K562 (cell line): ENCODE results near the gene TMEM63C. TPM values are rescaled to one million over a fixed set of nuclear protein-coding genes. Genes with fewer than 3 reads are reported as not detected.

Source experiments
- ATAC-seq: fragments of 200-7000 bp; cut with Tn5 transposase; 3 replicates; pipeline ENCODE4 v1.9.1; 2020; ENCODE audit warnings: moderate library complexity
- BruUV-seq: library from RNA; stranded (reverse); fragments of 400-500 nt; replicated peaks from 2 replicates; lab custom pipeline; 2021; lab: Mats Ljungman, UMichigan
- CTCF ChIA-PET: fragments of 300-600 bp; formaldehyde crosslinking; extraction: SDS; loops from one replicate; lab custom pipeline; 2021; ENCODE audit warnings: low intra/inter-chr PET ratio; lab: Yijun Ruan, JAX
- POLR2A ChIA-PET: fragments of 300-600, 350-650 bp; sonication (Branson Sonifier 250); formaldehyde crosslinking; extraction: SDS; loops from one replicate; lab custom pipeline; 2021; ENCODE audit warnings: antibody characterized with exemption, inconsistent platforms; lab: Yijun Ruan, JAX
- DNase-seq, 4 experiments: peaks; one replicate each; pipeline versions ENCODE4 v3.0.0 to v3.0.0-alpha.2; 2011 to 2018; ENCODE audit warnings: low spot score in 3 of 4, mixed read lengths in 3 of 4; ENCODE audit errors: extremely low read depth in 1 of 4
- FAIRE-seq: peaks from 2 replicates; lab custom pipeline; 2011; peaks lifted over from hg19 to GRCh38; lab: Jason Lieb, UNC
- H2AFZ ChIP-seq: 2 replicates; pipeline ENCODE4 v1.6.0; 2011; ENCODE audit warnings: low read depth, low read length, control low read depth, inconsistent platforms
- H3K27ac ChIP-seq: fragments of 200-600 bp; 3 replicates; pipeline ENCODE4 v1.8.0; 2011; ENCODE audit warnings: low read depth, mild to moderate bottlenecking, control low read depth, inconsistent platforms, low read length, moderate library complexity, mixed read lengths; ENCODE audit errors: extremely low read depth
- H3K27me3 ChIP-seq, 2 experiments: fragments of 300-600 bp in 1 of 2; 2 replicates in 1 of 2; 3 replicates in 1 of 2; pipeline versions ENCODE4 v1.6.0 to v1.8.0; 2011; ENCODE audit warnings: inconsistent platforms in 2 of 2, low read length in 2 of 2, mild to moderate bottlenecking in 1 of 2, mixed read lengths in 1 of 2, moderate library complexity in 1 of 2; ENCODE audit not compliant: control insufficient read depth in 2 of 2, insufficient read depth in 2 of 2
- H3K36me3 ChIP-seq: fragments of 300-600 bp; 3 replicates; pipeline ENCODE4 v1.8.0; 2011; ENCODE audit warnings: mild to moderate bottlenecking, low read length, inconsistent platforms; ENCODE audit not compliant: control insufficient read depth, insufficient read depth
- H3K4me1 ChIP-seq, 2 experiments: fragments of 200-600 bp in 1 of 2; replicated peaks in 1 of 2; 2 replicates in 1 of 2; 3 replicates in 1 of 2; pipeline versions ENCODE4 v1.5.1 to v1.8.0; 2011; ENCODE audit warnings: inconsistent platforms in 2 of 2, low read length in 2 of 2, mild to moderate bottlenecking in 1 of 2, mixed read lengths in 1 of 2, moderate library complexity in 1 of 2; ENCODE audit not compliant: control insufficient read depth in 2 of 2, insufficient read depth in 2 of 2
- H3K4me2 ChIP-seq: 2 replicates; pipeline ENCODE4 v1.6.1; 2011; ENCODE audit warnings: low read length, control low read depth, inconsistent platforms, mixed read lengths; ENCODE audit not compliant: insufficient read depth
- H3K4me3 ChIP-seq: fragments of 200-600 bp; sonication (generic), shearing (Covaris generic); 2 replicates; pipeline ENCODE4 v1.5.1; 2016; ENCODE audit warnings: control low read depth, inconsistent platforms
- H3K79me2 ChIP-seq: fragments of 200-600 bp; 3 replicates; pipeline ENCODE4 v1.8.0; 2011; ENCODE audit warnings: low read length, inconsistent platforms; ENCODE audit not compliant: control insufficient read depth, insufficient read depth
- H3K9ac ChIP-seq, 2 experiments: 2 replicates each; pipeline versions ENCODE4 v1.6.0 to v1.6.1; 2011; ENCODE audit warnings: low read depth in 2 of 2, low read length in 2 of 2, control low read depth in 1 of 2, inconsistent platforms in 1 of 2, mild to moderate bottlenecking in 1 of 2, mixed read lengths in 1 of 2; ENCODE audit not compliant: insufficient read depth in 1 of 2
- H3K9me1 ChIP-seq: one replicate; pipeline ENCODE4 v1.6.0; 2011; ENCODE audit warnings: inconsistent platforms, mild to moderate bottlenecking, low read length, moderate library complexity; ENCODE audit not compliant: control insufficient read depth, insufficient read depth
- H3K9me3 ChIP-seq: replicated peaks from 2 replicates; pipeline ENCODE4 v1.5.1; 2011; ENCODE audit warnings: low read depth, low read length, inconsistent platforms; ENCODE audit not compliant: control insufficient read depth, insufficient read depth
- H4K20me1 ChIP-seq: replicated peaks from 2 replicates; pipeline ENCODE4 v1.6.1; 2011; ENCODE audit warnings: low read length, inconsistent platforms, mixed read lengths; ENCODE audit not compliant: control insufficient read depth, insufficient read depth
- ARID3B ChIP-seq: fragments of 250-450 bp; sonication (Bioruptor Pico); IDR thresholded peaks from 2 replicates; pipeline ENCODE4 v1.4.0; 2020; ENCODE audit warnings: borderline replicate concordance
- CSDE1 ChIP-seq, 2 experiments: fragments of 450-650 bp; IDR thresholded peaks; 2 replicates each; pipeline ENCODE4 v1.6.1; 2016; ENCODE audit warnings: mild to moderate bottlenecking in 1 of 2
- L3MBTL2 ChIP-seq: fragments of 450-650 bp; IDR thresholded peaks from 2 replicates; pipeline ENCODE4 v1.6.1; 2016; ENCODE audit warnings: mild to moderate bottlenecking, moderate library complexity
- MLLT1 ChIP-seq, 2 experiments: fragments of 450-650 bp; IDR thresholded peaks; 2 replicates each; pipeline ENCODE4 v1.6.1; 2016
- NELFE ChIP-seq: IDR thresholded peaks from 2 replicates; pipeline ENCODE4 v1.6.1; 2011; ENCODE audit warnings: mild to moderate bottlenecking; ENCODE audit not compliant: insufficient read depth, insufficient read length
- PTTG1 ChIP-seq: fragments of 450-650 bp; IDR thresholded peaks from 2 replicates; pipeline ENCODE4 v1.6.1; 2016; ENCODE audit warnings: low read depth, mild to moderate bottlenecking, missing genetic modification characterization, missing compliant biosample characterization
- TEAD1 ChIP-seq, 2 experiments: fragments of 450-650 bp in 1 of 2; sonication (generic) in 1 of 2; formaldehyde crosslinking; IDR thresholded peaks; 2 replicates each; pipeline versions ENCODE4 v1.4.0 to v1.8.0; 2020 to 2022; ENCODE audit warnings: mild to moderate bottlenecking in 2 of 2, missing genetic modification reagents in 1 of 2
- ZNF140 ChIP-seq: fragments of 250-450 bp; sonication (Bioruptor Pico); IDR thresholded peaks from 2 replicates; pipeline ENCODE4 v1.8.0; 2021; ENCODE audit warnings: moderate library complexity, mild to moderate bottlenecking, inconsistent platforms
- ZNF282 ChIP-seq: sonication (generic); formaldehyde crosslinking; IDR thresholded peaks from 2 replicates; pipeline ENCODE4 v1.8.1; 2023; ENCODE audit warnings: missing genetic modification reagents
- ZNF551 ChIP-seq: fragments of 250-450 bp; sonication (Bioruptor Pico); IDR thresholded peaks from 2 replicates; pipeline ENCODE4 v1.5.0; 2021; ENCODE audit warnings: mild to moderate bottlenecking, moderate library complexity
- WGBS: fragments of 100-300 bp; shearing (Covaris generic); methylation state at CpG from one replicate; pipeline ENCODE4 v1.1.6; 2016; ENCODE audit warnings: low coverage, mixed read lengths; ENCODE audit not compliant: insufficient coverage; ENCODE audit errors: missing lambda C conversion rate; 5-methylcytosine and 5-hydroxymethylcytosine counted together
- in situ Hi-C: fragments of 300-500 bp; cut with MboI; formaldehyde crosslinking; loops from 4 replicates; pipeline ENCODE4 v1.15.0; 2018; ENCODE audit warnings: inconsistent platforms, mixed read lengths
- intact Hi-C: fragments of 100-400 bp; cut with micrococcal nuclease; formaldehyde crosslinking; loops from 2 replicates; pipeline ENCODE4 v1.14.2; 2022
- polyA plus RNA-seq, 8 experiments: library from polyadenylated mRNA; depleted of rRNA in 4 of 8; stranded (reverse) in 5 of 8; unstranded in 3 of 8; fragments of >200 nt; fragmentation: Nextera tagmentation in 2 of 8; fragmentation: Illumina TruSeq in 1 of 8; extraction: Ambion mirVana in 2 of 8; extraction: Trizol in 1 of 8; gene quantifications; 2 replicates each; pipeline versions ENCODE4 v1.2.1 to v1.2.3, GENCODE V29; 2011 to 2014; ENCODE audit warnings: inconsistent platforms in 1 of 8, missing spikeins in 1 of 8
- total RNA-seq, 7 experiments: library from RNA; depleted of rRNA in 6 of 7; stranded (reverse); fragments of >200 nt in 6 of 7; fragmentation: Illumina TruSeq in 2 of 7; extraction: Trizol in 2 of 7; gene quantifications; 2 replicates each; pipeline versions ENCODE4 v1.2.1 to v1.2.3, GENCODE V29; 2011 to 2021; ENCODE audit warnings: low replicate concordance in 1 of 7

TMEM63C gene
- total and polyA plus RNA-seq, 9 of the 15 experiments (the other 6 are each of a cell fraction or from before 2014, with no cell fraction given): 0.07 TPM; not detected in 8

DNA sequence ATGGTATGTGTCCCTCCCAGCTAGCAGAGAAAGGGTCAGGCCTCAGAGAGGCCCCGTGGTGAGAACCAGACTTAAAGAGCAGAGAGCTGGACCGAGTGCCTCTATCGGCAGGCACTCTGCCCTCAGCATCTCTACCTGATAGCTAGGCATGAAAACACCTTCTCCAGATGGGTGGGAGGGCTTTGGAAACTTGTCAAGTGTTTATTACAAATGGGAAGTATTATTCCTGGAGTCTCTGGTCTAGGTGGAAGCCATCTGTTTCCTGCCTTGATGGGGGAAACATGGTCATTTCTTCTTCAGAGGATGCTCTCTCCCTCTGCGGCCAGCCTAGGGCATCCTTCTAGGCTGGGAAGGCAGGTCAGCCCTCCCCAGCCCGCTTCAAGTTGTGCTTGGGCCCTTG lies 2.3 kb downstream of the TMEM63C start:
- CTCF ChIA-PET: no interaction called here
- POLR2A ChIA-PET: interaction anchor here (0.6 kb wide), 1 partner anchor 11 kb away, joined by 3 read pairs; no protein-coding TSS in a partner anchor
- no peaks in the 10 kb centered on the region for H3K9me1 ChIP-seq
- H3K9me3 ChIP-seq: no peaks in the 10 kb centered on the region
- no peak overlapping the region for H3K27ac ChIP-seq
- no peak for TF ChIP-seq ARID3B (CRISPR knock-in tag)
- TF ChIP-seq ZNF140 (CRISPR knock-in tag): no peak
- TF ChIP-seq L3MBTL2: no peak
- TF ChIP-seq ZNF551 (CRISPR knock-in tag): no peak
- TF ChIP-seq TEAD1 (CRISPR knock-in tag; IDR thresholded peaks at IDR 0.05): no peak
- no peak for TF ChIP-seq NELFE
- no peak for TF ChIP-seq PTTG1 (tag)
- no peak for TF ChIP-seq ZNF282
- no peak for TF ChIP-seq MLLT1 (IDR thresholded peaks at IDR 0.05)
- no peak for TF ChIP-seq CSDE1 (IDR thresholded peaks at IDR 0.05)
- WGBS: 1% methylated on average over 5 of the region's 5 CpGs
- H3K27me3 ChIP-seq: peaks cover 0 to 44% of the 10 kb centered on the region in 2 experiments; a peak in 3 of 5 replicates
- no peaks in the 10 kb centered on the region for H3K36me3 ChIP-seq
- H3K9ac ChIP-seq: no peak overlapping the region
- no peak overlapping the region for H2AFZ ChIP-seq
- FAIRE-seq (no peak), ATAC-seq (no peak), DNase-seq (no peak)
- no peaks in the 10 kb centered on the region for H4K20me1 ChIP-seq
- no peak overlapping the region for H3K4me2 ChIP-seq
- H3K4me1 ChIP-seq: peaks cover 0 to 13% of the 10 kb centered on the region in 2 experiments; a peak in 3 of 5 replicates
- intact Hi-C loops (no loop called here), in situ Hi-C loops (no loop called here)
- H3K4me3 ChIP-seq: no peak overlapping the region
- no peaks in the 10 kb centered on the region for H3K79me2 ChIP-seq
- no TSS peak for BruUV-seq
